Effector memory CD8-positive, alpha-beta T cell (primary cell): ENCODE data around the gene STRBP.
A peak's percentile ranks its signal among the peaks of the same experiment; 100 is the strongest.
"Not testable (repeated sequence)": the region's sequence is repeated elsewhere in the genome, so short reads cannot be mapped to it uniquely, and the experiment has no call there.

Source experiments
- ATAC-seq: fragments of 150-1000 bp; cut with Tn5 transposase; replicated peaks from 2 replicates; pipeline ENCODE4 v1.10.0; 2021; ENCODE audit warnings: mild to moderate bottlenecking, moderate library complexity
- DNase-seq, 3 experiments: peaks; one replicate each; pipeline ENCODE4 v3.0.0; 2021
- H3K27ac Mint-ChIP-seq, 2 donors: one replicate each; pipeline ENCODE4 v1.8.0; 2022; ENCODE audit warnings: mild to moderate bottlenecking in 2 of 2, mixed read lengths in 2 of 2, moderate library complexity in 2 of 2
- H3K27me3 Mint-ChIP-seq, 2 donors: one replicate each; pipeline ENCODE4 v1.8.0; 2022; ENCODE audit warnings: mixed read lengths in 2 of 2
- H3K36me3 Mint-ChIP-seq: one replicate; pipeline ENCODE4 v1.8.0; 2022; ENCODE audit warnings: mild to moderate bottlenecking, moderate library complexity, mixed read lengths; ENCODE audit not compliant: insufficient read depth
- H3K4me1 Mint-ChIP-seq, 2 donors: one replicate each; pipeline ENCODE4 v1.8.0; 2022; ENCODE audit warnings: low read depth in 2 of 2, mixed read lengths in 2 of 2
- H3K4me3 Mint-ChIP-seq, 2 donors: one replicate each; pipeline ENCODE4 v1.8.0; 2022; ENCODE audit warnings: mild to moderate bottlenecking in 2 of 2, mixed read lengths in 2 of 2, moderate library complexity in 2 of 2
- H3K9me3 Mint-ChIP-seq, 2 donors: one replicate each; pipeline ENCODE4 v1.8.0; 2022; ENCODE audit warnings: mixed read lengths in 2 of 2

STRBP gene

DNA sequence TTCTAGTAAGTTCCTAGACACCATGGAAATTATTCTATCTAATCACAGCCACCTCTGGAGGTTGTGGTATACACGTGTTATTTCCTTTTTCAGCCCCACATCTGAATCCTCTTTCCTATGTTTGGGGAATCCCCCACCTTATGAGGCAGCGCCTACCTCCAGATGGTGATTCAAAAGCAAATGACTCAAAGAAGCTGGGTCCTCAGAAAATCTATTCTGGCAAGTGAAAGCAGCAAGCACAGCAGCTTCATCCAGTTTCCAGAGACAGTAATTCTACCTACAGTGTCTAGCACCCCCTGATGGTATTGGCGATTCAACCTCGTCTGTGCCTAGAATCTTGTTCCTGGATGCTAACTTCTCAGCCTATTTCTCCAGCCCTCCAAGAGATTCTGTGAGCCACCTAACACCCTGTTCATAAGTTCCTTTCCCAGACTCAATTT, 43.0 kb downstream of the STRBP start:
- Mint-ChIP-seq H3K9me3 (no peaks in the 10 kb centered on the region), H3K27ac (peak overlapping the region in 1 of 2 donors; percentile 21), H3K4me1 (peaks cover 12 to 13% of the 10 kb centered on the region in 2 donors), H3K36me3 (no peaks in the 10 kb centered on the region), H3K4me3 (no peak overlapping the region), H3K27me3 (no peaks in the 10 kb centered on the region)
- DNase-seq = peak; percentile 4 to 18 (median 15)
- peak; percentile 99 for ATAC-seq

DNA sequence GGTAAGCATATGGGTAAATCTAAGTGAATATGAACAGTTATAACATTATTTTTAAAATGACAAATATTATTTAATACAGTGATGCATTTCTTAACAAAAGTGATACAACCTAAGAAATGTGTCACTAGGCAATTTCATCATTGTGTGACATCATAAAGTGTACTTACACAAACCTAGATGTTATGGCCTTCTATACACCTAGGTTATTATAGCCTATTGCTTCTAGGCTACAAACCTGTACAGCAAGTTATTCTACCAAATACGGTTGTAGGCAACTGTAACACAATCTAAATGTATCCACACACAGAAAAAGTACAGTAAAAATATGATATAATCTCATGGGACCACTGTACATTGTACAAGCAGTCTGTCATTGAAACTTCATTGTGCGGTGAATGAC, 48.3 kb downstream of the STRBP start:
- H3K27me3 Mint-ChIP-seq = no peaks in the 10 kb centered on the region
- no peaks in the 10 kb centered on the region for H3K9me3 Mint-ChIP-seq
- ATAC-seq (no peak), DNase-seq (no peak)
- H3K4me1 Mint-ChIP-seq = peaks cover 4 to 5% of the 10 kb centered on the region in 2 donors
- no peak overlapping the region for H3K27ac Mint-ChIP-seq
- H3K36me3 Mint-ChIP-seq = no peaks in the 10 kb centered on the region
- no peak overlapping the region for H3K4me3 Mint-ChIP-seq

DNA sequence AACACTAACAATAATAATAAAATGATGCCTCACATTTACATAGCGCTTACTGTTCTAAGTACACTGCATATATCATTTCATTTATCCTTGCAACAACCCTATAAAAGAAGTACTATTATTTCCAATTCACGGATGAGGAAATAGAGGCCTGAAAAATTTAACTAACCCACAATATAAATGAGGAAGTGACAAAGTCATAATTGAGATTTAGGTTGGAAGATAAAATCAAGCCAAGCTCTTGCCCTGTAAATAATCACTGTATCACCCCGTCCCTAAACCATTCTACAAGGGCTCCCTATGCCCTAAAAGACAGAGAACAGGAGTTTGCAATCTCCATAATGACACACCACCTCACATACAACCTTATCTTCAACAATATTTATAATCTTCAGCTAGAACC, 49.6 kb downstream of the STRBP start:
- no peak for ATAC-seq
- Mint-ChIP-seq H3K9me3 (no peaks in the 10 kb centered on the region), H3K4me3 (no peak overlapping the region), H3K27ac (peak overlapping the region in 1 of 2 donors; percentile 57), H3K4me1 (no peaks in the 10 kb centered on the region), H3K36me3 (no peaks in the 10 kb centered on the region), H3K27me3 (no peaks in the 10 kb centered on the region)
- no peak for DNase-seq

DNA sequence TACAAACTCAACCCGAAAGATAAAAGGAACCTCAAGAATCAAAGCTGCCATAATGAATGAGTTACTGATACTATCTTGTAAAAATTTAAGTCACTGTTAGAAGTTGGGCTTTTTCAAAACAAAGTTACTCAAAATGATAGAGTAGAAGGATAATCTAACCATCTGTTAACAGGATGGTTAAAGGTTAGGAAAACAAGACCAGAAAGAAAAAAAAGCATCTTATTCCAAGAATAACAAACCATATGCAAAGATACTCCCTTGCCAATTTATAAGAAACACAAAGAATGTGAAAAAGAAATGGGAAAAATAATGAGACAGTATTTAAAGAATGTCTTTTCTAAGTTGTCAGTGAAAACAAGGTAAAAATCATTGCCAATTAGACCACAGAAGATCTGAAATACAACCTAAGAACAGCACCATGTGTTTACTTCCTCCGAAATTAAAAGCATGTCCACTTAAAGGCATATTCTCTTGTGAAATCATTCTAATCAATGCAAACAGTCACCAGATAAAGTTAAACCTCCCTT, 51.2 kb downstream of the STRBP start:
- DNase-seq (no peak), ATAC-seq (no peak)

DNA sequence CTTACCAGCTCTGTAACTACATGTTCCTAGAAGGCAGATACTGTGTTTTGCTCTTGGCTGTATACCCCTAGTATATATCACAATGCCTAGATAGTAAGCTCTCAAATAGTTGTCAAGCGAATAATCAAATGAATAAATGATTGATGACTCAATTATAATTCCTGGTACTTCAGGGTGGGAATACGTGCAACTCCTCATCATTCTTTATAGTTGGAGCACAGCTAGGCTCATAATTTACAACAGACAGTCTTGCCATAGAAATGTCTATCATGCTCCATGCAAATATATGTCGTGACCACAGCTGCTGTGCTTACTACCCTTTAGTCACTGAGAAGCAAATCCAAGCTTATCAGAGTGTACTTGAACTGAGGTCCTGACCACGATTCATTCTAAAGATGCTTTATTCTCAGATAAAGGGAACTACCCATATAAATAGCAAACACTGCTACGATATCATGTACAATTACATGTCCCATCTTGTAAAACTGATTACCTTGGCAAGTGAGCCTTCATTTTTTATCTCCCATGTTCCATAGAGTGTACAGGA, 52.1 kb downstream of the STRBP start:
- Mint-ChIP-seq H3K4me1 (no peaks in the 10 kb centered on the region), H3K4me3 (no peak overlapping the region), H3K27me3 (no peaks in the 10 kb centered on the region), H3K9me3 (no peaks in the 10 kb centered on the region), H3K36me3 (no peaks in the 10 kb centered on the region), H3K27ac (no peak overlapping the region)
- DNase-seq (no peak), ATAC-seq (no peak)

More for the DNA sequence above, 51.2 kb downstream of the STRBP start:
- Mint-ChIP-seq H3K27ac (no peak overlapping the region), H3K9me3 (no peaks in the 10 kb centered on the region), H3K4me3 (no peak overlapping the region), H3K36me3 (no peaks in the 10 kb centered on the region), H3K4me1 (no peaks in the 10 kb centered on the region), H3K27me3 (no peaks in the 10 kb centered on the region)

DNA sequence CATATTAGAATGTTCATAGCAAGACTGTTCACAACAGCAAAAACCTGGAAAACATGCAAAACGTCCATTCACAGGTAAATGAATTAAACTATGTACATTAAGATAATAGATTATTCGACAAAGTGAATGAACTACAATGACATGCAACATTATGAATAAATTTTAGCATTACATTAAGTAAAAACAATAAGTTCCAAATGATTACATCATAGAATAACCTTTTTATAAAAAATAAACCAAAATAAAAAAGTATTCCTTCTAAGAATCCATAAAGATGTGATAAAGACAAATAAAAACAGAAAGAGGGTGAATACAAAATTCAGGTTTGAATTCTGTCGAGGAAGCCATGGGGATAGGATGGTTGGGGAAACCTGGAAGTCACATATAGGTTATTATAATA, 57.3 kb downstream of the STRBP start:
- H3K27ac Mint-ChIP-seq = no peak overlapping the region
- no peaks in the 10 kb centered on the region for H3K36me3 Mint-ChIP-seq
- peaks cover 0 to 3% of the 10 kb centered on the region in 2 donors for H3K4me1 Mint-ChIP-seq
- no peak for DNase-seq
- H3K27me3 Mint-ChIP-seq = no peaks in the 10 kb centered on the region
- H3K4me3 Mint-ChIP-seq = no peak overlapping the region
- no peak for ATAC-seq
- H3K9me3 Mint-ChIP-seq = no peaks in the 10 kb centered on the region

DNA sequence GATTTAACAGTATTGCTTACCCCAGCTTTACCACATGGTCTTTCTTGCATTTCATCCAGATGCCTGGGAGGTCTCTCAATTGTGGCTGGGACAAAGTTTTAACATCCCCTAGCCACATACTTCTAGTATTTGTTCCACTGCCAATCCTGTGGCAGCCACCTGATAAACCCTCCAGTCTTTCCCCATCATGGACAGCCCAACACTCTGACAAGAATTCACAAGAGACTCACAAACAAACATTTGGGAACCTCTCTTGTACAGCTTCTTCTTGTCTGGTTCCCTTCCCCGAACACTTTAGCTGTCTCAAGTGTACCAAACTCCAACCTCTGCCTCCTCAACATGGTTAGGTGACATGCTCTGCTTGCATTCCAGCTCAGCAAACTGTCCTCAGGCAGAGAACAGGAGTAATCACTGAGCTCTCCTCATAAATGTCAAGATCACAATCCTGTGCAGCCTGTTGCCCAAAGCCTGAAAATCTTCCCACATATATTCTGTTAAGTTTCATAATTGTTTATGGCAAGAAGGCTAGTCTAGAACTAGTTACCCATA, 59.7 kb downstream of the STRBP start:
- H3K36me3 Mint-ChIP-seq = peaks cover 4% of the 10 kb centered on the region
- ATAC-seq = no peak
- no peak for DNase-seq
- H3K9me3 Mint-ChIP-seq = no peaks in the 10 kb centered on the region
- peaks cover 0 to 3% of the 10 kb centered on the region in 2 donors for H3K4me1 Mint-ChIP-seq
- no peak overlapping the region for H3K27ac Mint-ChIP-seq
- H3K27me3 Mint-ChIP-seq = no peaks in the 10 kb centered on the region
- H3K4me3 Mint-ChIP-seq = no peak overlapping the region

DNA sequence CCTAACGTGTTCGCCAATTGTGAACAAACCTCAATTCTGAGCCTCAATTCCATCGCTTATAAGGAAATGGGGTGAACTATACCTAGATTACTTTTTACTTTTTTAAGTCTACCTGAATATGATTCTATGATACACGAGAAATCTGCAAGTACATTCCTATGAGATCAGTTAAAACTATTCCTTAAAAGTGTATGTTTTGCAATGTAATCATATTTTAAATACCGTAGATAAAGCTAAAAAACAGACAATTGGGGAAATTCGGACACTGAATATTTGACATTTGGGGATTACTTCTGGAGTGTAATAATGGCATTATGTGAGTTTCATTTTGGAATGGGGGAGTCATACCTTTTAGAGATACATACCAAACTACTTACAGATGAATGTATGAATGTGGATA, 62.3 kb downstream of the STRBP start:
- ATAC-seq = no peak
- H3K4me1 Mint-ChIP-seq = peaks cover 1 to 3% of the 10 kb centered on the region in 2 donors

DNA sequence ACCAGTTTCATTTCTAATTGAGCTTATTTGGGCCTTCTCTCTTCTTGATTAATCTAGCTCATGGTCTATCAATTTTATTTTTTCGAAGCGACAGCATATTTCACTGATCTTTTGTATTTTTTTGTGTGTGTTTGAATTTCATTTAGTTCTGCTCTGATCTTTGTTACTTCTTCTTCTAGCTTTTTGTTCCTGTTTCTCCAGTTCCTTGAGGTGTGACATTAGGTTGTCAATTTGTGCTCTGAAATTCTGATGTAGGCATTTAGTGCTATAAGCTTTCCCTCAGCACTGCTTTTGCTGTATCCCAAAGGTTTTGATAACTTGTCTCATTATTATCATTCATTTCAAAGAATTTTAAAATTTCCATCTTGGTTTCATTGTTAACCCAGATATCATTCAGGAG, 67.3 kb downstream of the STRBP start:
- ATAC-seq (no peak), DNase-seq (no peak)
- Mint-ChIP-seq H3K4me3 (no peak overlapping the region), H3K9me3 (no peaks in the 10 kb centered on the region), H3K27me3 (no peaks in the 10 kb centered on the region), H3K27ac (no peak overlapping the region), H3K4me1 (peaks cover under 1 to 4% of the 10 kb centered on the region in 2 donors), H3K36me3 (peaks cover 4% of the 10 kb centered on the region)

More for the DNA sequence above, 62.3 kb downstream of the STRBP start:
- no peaks in the 10 kb centered on the region for H3K27me3 Mint-ChIP-seq
- H3K36me3 Mint-ChIP-seq = peaks cover 4% of the 10 kb centered on the region
- no peak for DNase-seq
- H3K27ac Mint-ChIP-seq = no peak overlapping the region
- H3K4me3 Mint-ChIP-seq = no peak overlapping the region
- no peaks in the 10 kb centered on the region for H3K9me3 Mint-ChIP-seq

DNA sequence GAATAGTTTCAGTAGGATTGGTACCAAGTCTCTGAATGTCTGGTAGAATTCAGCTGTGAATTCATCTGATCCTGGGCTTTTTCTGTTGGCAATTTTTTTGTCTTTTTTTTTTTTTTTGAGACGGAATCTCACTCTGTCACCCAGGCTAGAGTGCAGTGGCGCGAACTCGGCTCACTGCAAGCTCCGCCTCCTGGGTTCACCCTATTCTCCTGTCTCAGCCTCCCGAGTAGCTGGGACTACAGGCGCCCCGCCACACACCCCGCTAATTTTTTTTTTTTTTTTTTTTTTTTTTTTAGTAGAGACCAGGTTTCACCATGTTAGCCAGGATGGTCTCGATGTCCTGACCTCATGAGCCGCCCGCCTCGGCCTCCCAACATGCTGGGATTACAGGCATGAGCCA, 67.9 kb downstream of the STRBP start:
- DNase-seq, ATAC-seq, H3K27me3 Mint-ChIP-seq, H3K27ac Mint-ChIP-seq, H3K4me3 Mint-ChIP-seq, H3K4me1 Mint-ChIP-seq, H3K9me3 Mint-ChIP-seq, H3K36me3 Mint-ChIP-seq: not testable (repeated sequence)

DNA sequence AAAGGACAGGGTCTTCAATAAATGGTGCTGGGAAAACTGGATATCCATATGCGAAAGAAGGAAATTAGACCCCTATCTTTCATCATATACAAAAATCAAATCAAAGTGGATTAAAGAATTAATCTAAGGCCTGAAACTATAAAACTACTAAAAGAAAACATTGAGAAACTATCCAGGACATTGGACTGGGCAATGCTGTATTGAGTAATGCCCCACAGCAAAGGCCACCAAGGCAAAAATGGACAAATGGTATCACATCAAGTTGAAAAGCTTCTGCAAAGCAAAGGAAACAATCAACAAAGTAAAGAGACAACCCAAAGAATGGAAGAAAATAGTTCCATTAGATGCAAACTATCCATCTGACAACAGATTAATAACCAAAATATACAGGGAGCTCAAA, 72.3 kb downstream of the STRBP start:
- DNase-seq (no peak), ATAC-seq (no peak)
- no peaks in the 10 kb centered on the region for H3K9me3 Mint-ChIP-seq
- H3K4me3 Mint-ChIP-seq = no peak overlapping the region
- no peaks in the 10 kb centered on the region for H3K27me3 Mint-ChIP-seq
- H3K4me1 Mint-ChIP-seq = peaks cover 0 to 3% of the 10 kb centered on the region in 2 donors
- no peak overlapping the region for H3K27ac Mint-ChIP-seq
- H3K36me3 Mint-ChIP-seq = no peaks in the 10 kb centered on the region

DNA sequence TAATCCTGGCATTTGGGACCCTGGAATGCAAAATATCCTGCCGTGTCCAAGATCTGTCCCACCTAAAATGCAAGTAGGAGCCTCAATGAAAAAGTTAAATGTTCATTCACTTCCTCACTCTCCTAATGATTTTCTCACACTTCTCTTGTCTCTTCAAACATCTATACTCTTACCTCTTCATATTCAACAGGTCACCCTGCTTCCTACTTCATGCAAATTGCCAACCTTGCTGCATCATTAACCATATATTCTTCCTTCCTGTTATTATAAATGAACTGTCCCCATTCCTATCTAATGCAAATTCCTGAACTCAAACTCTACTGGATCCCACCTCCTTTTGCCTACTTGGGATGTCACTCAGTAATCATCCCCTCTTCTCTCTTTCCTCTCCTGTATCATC, 74.4 kb downstream of the STRBP start:
- ATAC-seq = no peak

DNA sequence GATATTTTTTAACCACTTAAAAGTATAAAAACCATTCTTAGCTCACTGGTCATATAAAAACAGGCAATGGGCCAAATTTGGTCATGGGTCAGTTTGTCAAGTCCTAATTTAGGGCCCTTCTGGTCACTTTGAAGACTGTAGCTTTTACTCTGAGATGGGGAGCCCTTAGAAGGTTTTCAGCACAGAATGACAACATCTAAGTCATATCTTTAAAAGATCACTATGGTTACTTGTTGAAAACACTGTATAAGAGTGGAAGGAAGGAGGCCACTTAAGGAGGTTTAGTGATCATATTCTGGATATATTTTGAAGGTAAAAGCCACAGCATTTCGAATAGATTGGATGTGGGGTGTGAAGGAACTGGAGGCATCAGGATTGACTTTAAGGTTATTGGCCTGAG, 76.7 kb downstream of the STRBP start:
- Mint-ChIP-seq H3K36me3 (no peaks in the 10 kb centered on the region), H3K4me3 (no peak overlapping the region), H3K9me3 (no peaks in the 10 kb centered on the region), H3K27ac (no peak overlapping the region), H3K27me3 (no peaks in the 10 kb centered on the region), H3K4me1 (no peaks in the 10 kb centered on the region)
- ATAC-seq (no peak), DNase-seq (no peak)

More for the DNA sequence above, 74.4 kb downstream of the STRBP start:
- H3K36me3 Mint-ChIP-seq = no peaks in the 10 kb centered on the region
- no peak overlapping the region for H3K4me3 Mint-ChIP-seq
- no peaks in the 10 kb centered on the region for H3K27me3 Mint-ChIP-seq
- no peak for DNase-seq
- H3K9me3 Mint-ChIP-seq = no peaks in the 10 kb centered on the region
- H3K27ac Mint-ChIP-seq = no peak overlapping the region
- no peaks in the 10 kb centered on the region for H3K4me1 Mint-ChIP-seq

DNA sequence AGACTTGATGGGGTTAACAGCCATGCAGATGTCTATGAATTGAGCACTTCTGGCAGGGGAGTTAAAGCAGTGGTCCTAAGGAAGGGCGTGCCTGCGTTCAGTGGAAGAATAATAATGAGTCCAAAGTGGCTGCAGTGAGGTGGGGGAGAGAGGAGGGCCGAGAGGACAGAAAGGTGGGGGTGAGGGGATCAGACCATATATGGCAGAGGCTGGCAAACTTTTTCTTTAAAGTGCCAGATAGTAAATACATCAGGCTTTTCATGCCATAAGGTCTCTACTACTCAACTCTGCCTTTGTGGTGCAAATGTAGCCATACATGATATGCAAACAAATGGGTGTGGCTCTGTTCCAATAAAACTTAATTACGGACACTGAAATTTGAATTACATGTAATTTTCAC, 77.1 kb downstream of the STRBP start:
- ATAC-seq (no peak), DNase-seq (no peak)
- Mint-ChIP-seq H3K4me3 (no peak overlapping the region), H3K4me1 (no peaks in the 10 kb centered on the region), H3K27me3 (no peaks in the 10 kb centered on the region), H3K27ac (no peak overlapping the region), H3K9me3 (no peaks in the 10 kb centered on the region), H3K36me3 (no peaks in the 10 kb centered on the region)
